Measurements from ENCODE around the gene CALR3. TPM values are rescaled to one million over a fixed set of nuclear protein-coding genes. Genes with fewer than 3 reads are reported as not detected.

CALR3 gene
- total RNA-seq, 1 donor from 2014 or later, result not detected

DNA sequence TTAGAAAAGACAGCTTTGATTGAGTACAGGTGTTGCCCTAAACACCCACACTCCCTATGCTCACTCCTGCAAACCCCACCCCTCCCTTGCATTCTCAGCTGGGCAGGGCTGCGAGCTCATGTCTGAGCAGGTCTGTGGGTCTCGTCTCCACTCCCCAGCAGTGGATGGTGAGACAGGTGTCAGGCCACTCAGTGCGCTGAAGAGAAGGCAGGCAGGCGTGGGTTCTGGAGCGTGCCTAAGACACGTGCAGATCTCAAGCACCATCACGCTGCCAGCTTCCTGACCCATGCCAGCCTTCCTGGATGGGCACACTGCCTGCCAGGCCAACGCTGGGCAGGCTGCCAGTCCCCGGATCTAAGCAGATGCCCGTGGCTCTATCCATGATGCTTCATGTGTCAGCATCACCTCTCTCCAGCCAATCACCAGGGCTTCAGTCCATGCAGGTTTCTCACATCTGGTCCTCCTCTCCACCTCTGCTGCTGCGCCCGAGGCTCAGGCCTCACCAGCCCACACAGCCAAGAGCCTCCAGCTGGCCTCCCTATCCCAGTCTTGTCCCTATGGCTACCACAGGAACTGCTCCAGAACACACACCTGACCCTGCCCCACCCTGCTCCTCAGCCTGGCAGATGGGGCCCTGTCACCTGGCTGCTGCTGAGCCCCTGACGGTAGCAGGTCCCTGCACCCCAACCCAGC lies 66.8 kb downstream of the CALR3 start:
- peak; percentile 19 for DNase-seq (ENCODE audit: low read depth)

Other genes starting within 250 kb of the CALR3 start
- 0.17 and 0.45 TPM in 2 replicates for gene KLF2, start 171.3 kb downstream of the CALR3 start, total RNA-seq
- gene EPS15L1, start 24.2 kb downstream of the CALR3 start, total RNA-seq, result 4.0 and 13.3 TPM in 2 replicates
- gene C19orf44, start 227 bp upstream of the CALR3 start, total RNA-seq, result 2.8 and 11.3 TPM in 2 replicates
- 0.87 and 12.5 TPM in 2 replicates for gene CHERP, start 46.3 kb upstream of the CALR3 start, total RNA-seq
- 30.7 and 58.0 TPM in 2 replicates for gene SLC35E1, start 76.2 kb upstream of the CALR3 start, total RNA-seq
- 3.0 and 6.9 TPM in 2 replicates for gene MED26, start 132.0 kb upstream of the CALR3 start, total RNA-seq
- 66.9 and 88.5 TPM in 2 replicates for gene SMIM7, start 164.0 kb upstream of the CALR3 start, total RNA-seq
- 1.9 and 8.7 TPM in 2 replicates for gene TMEM38A, start 165.0 kb upstream of the CALR3 start, total RNA-seq
- 1.2 TPM in 1 of 2 replicates, not detected in the other for gene NWD1, start 223.7 kb upstream of the CALR3 start, total RNA-seq